K562 (cell line): ENCODE measurements around the gene SLC35A4. TPM values are rescaled to one million over a fixed set of nuclear protein-coding genes. Genes with fewer than 3 reads are reported as not detected.
A peak's percentile ranks its signal among the peaks of the same experiment; 100 is the strongest.

Source experiments
- CBX5 ChIP-seq: IDR thresholded peaks from 2 replicates; pipeline ENCODE4 v1.6.1; 2014; ENCODE audit warnings: low read depth, borderline replicate concordance
- EHMT2 ChIP-seq: fragments of 450-650 bp; IDR thresholded peaks from 2 replicates; pipeline ENCODE4 v1.6.1; 2018; ENCODE audit warnings: antibody characterized with exemption
- PCBP2 ChIP-seq: fragments of 200-400 bp; formaldehyde crosslinking; IDR thresholded peaks from 2 replicates; pipeline ENCODE4 v1.6.1; 2018; ENCODE audit warnings: low read length, low read depth, mild to moderate bottlenecking, moderate library complexity; ENCODE audit not compliant: poor library complexity, severe bottlenecking
- PTRF ChIP-seq: fragments of 450-650 bp; IDR thresholded peaks from 2 replicates; pipeline ENCODE4 v1.6.1; 2016; ENCODE audit warnings: mild to moderate bottlenecking, missing genetic modification characterization, missing compliant biosample characterization
- RBM25 ChIP-seq: fragments of 200-400 bp; formaldehyde crosslinking; IDR thresholded peaks from 2 replicates; pipeline ENCODE4 v1.6.1; 2018; ENCODE audit warnings: low read length, low read depth, moderate library complexity; ENCODE audit not compliant: severe bottlenecking
- RUNX1 ChIP-seq: sonication (generic); IDR thresholded peaks from 2 replicates; pipeline ENCODE4 v1.6.1; 2016; ENCODE audit warnings: antibody characterized with exemption, low read depth
- SLC30A9 ChIP-seq: fragments of 250-450 bp; sonication (Bioruptor Pico); IDR thresholded peaks from 2 replicates; pipeline ENCODE4 v1.8.0; 2022; ENCODE audit warnings: mild to moderate bottlenecking, moderate library complexity
- SRSF7 ChIP-seq: fragments of 200-400 bp; formaldehyde crosslinking; optimal IDR thresholded peaks from 2 replicates; pipeline ENCODE3; 2017; ENCODE audit warnings: mild to moderate bottlenecking, low read depth, low read length
- polyA plus RNA-seq, 8 experiments: library from polyadenylated mRNA; depleted of rRNA in 4 of 8; stranded (reverse) in 5 of 8; unstranded in 3 of 8; fragments of >200 nt; fragmentation: Nextera tagmentation in 2 of 8; fragmentation: Illumina TruSeq in 1 of 8; extraction: Ambion mirVana in 2 of 8; extraction: Trizol in 1 of 8; gene quantifications; 2 replicates each; pipeline versions ENCODE4 v1.2.1 to v1.2.3, GENCODE V29; 2011 to 2014; ENCODE audit warnings: inconsistent platforms in 1 of 8, missing spikeins in 1 of 8
- total RNA-seq, 7 experiments: library from RNA; depleted of rRNA in 6 of 7; stranded (reverse); fragments of >200 nt in 6 of 7; fragmentation: Illumina TruSeq in 2 of 7; extraction: Trizol in 2 of 7; gene quantifications; 2 replicates each; pipeline versions ENCODE4 v1.2.1 to v1.2.3, GENCODE V29; 2011 to 2021; ENCODE audit warnings: low replicate concordance in 1 of 7
- TF ChIP-seq, protein P1 (sequence below), 2 experiments: fragments of 450-650 bp; IDR thresholded peaks; 2 replicates each; pipeline ENCODE4 v1.6.1; 2016; ENCODE audit warnings: mild to moderate bottlenecking in 2 of 2, borderline replicate concordance in 1 of 2, low read depth in 1 of 2, moderate library complexity in 1 of 2
- TF ChIP-seq, protein P2 (sequence below): fragments of 250-450 bp; sonication (Bioruptor Pico); IDR thresholded peaks from 2 replicates; pipeline ENCODE4 v1.8.0; 2022; ENCODE audit warnings: moderate library complexity, mild to moderate bottlenecking, inconsistent platforms
- TF ChIP-seq, protein P3 (sequence below): fragments of 450-650 bp; conservative IDR thresholded peaks from 2 replicates; pipeline ENCODE4 v1.6.1; 2016; ENCODE audit warnings: missing genetic modification characterization, low read depth, mild to moderate bottlenecking, missing compliant biosample characterization, moderate library complexity
- TF ChIP-seq, protein P4 (sequence below), 2 experiments: IDR thresholded peaks; 2 replicates each; pipeline ENCODE4 v1.6.1; 2011; ENCODE audit warnings: borderline replicate concordance in 1 of 2, control low read depth in 1 of 2, low read depth in 1 of 2, low read length in 1 of 2, mild to moderate bottlenecking in 1 of 2, mixed read lengths in 1 of 2, moderate library complexity in 1 of 2; ENCODE audit not compliant: insufficient read depth in 1 of 2, insufficient read length in 1 of 2, poor library complexity in 1 of 2, severe bottlenecking in 1 of 2; ENCODE audit errors: extremely low read depth in 1 of 2
- TF ChIP-seq, protein P5 (sequence below): fragments of 450-650 bp; IDR thresholded peaks from 2 replicates; pipeline ENCODE4 v1.6.1; 2016; ENCODE audit warnings: low read depth, mild to moderate bottlenecking, moderate library complexity

The SLC35A4 gene
- total and polyA plus RNA-seq, 9 of the 15 experiments (the other 6 are each of a cell fraction or from before 2014, with no cell fraction given): 21.8 to 171 (median 42.5) TPM

DNA sequence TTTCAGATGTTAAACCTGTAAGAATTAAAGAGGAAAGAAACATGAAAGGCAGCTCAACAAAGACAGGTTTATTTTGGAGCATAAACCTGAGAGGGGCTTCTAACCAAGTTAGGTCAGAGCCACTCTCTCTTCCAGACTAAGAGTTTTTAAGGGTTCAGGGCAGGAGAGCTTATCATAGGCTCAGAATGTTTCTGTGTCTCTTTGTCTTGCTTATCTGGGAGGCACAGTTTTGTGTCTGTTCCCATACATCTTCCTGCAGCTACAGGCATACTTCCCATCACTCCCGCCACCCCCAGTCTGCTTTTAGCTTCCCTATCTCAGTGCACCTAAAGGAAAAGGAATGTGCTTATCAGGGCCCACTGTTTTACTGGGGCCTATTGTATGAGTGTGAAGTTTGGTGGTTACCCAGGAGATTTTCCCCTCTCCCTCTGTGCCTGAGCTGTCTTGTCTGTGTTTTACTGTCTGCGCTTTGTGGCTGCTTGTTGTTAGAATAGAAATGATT lies 46.4 kb downstream of the SLC35A4 start (continued):
- TF ChIP-seq, protein P1, sequence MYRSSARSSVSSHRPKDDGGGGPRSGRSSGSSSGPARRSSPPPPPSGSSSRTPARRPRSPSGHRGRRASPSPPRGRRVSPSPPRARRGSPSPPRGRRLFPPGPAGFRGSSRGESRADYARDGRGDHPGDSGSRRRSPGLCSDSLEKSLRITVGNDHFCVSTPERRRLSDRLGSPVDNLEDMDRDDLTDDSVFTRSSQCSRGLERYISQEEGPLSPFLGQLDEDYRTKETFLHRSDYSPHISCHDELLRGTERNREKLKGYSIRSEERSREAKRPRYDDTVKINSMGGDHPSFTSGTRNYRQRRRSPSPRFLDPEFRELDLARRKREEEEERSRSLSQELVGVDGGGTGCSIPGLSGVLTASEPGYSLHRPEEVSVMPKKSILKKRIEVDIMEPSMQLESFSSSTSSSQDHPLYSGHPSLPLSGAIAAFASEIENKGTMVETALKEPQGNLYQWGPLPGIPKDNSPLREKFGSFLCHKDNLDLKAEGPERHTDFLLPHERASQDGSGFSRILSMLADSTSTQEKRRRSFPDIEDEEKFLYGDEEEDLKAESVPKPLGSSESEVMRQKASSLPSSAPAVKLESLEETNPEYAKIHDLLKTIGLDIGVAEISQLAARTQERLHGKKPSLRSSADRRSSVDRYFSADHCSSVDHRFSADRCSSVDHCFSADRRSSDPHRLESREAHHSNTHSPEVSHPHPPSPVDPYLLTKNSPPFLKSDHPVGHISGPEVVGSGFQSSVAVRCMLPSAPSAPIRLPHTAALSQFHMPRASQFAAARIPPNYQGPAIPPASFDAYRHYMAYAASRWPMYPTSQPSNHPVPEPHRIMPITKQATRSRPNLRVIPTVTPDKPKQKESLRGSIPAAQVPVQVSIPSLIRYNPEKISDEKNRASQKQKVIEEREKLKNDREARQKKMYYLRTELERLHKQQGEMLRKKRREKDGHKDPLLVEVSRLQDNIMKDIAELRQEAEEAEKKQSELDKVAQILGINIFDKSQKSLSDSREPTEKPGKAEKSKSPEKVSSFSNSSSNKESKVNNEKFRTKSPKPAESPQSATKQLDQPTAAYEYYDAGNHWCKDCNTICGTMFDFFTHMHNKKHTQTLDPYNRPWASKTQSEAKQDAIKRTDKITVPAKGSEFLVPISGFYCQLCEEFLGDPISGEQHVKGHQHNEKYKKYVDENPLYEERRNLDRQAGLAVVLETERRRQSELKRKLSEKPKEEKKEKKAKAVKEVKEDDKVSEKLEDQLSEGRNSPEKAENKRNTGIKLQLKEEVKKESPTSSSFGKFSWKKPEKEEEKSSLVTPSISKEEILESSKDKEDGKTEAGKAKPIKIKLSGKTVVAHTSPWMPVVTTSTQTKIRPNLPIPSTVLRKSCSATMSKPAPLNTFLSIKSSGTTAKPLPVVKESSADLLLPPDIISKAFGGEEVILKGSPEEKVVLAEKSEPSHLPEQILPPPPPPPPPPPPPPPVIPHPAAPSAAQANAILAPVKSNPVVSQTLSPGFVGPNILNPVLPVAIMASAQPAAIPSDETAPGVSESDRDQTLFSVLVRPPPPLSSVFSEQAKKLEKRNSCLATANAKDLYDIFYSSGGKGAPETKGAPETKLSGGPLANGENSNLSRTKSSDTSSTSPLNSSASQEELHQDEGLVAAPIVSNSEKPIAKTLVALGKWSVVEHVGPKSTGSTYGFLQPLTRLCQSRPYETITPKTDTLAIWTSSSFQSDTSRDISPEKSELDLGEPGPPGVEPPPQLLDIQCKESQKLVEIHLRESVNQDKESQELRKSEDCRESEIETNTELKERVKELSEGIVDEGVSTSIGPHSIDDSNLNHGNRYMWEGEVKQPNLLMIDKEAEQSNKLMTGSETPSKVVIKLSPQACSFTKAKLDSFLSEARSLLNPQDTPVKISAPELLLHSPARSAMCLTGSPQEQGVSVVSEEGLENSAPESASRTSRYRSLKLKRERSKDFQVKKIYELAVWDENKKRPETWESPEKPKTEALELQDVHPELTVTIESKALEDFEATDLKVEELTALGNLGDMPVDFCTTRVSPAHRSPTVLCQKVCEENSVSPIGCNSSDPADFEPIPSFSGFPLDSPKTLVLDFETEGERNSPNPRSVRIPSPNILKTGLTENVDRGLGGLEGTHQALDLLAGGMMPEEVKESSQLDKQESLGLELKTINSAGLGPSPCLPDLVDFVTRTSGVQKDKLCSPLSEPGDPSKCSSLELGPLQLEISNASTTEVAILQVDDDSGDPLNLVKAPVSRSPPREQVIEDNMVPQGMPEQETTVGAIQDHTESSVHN (IDR thresholded peaks at IDR 0.05; ENCODE audit: borderline replicate concordance in 1 of 2, low read depth in 1 of 2): no peak
- TF ChIP-seq, protein P2, sequence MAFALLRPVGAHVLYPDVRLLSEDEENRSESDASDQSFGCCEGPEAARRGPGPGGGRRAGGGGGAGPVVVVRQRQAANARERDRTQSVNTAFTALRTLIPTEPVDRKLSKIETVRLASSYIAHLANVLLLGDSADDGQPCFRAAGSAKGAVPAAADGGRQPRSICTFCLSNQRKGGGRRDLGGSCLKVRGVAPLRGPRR (CRISPR knock-in tag): no peak
- TF ChIP-seq, protein P3, sequence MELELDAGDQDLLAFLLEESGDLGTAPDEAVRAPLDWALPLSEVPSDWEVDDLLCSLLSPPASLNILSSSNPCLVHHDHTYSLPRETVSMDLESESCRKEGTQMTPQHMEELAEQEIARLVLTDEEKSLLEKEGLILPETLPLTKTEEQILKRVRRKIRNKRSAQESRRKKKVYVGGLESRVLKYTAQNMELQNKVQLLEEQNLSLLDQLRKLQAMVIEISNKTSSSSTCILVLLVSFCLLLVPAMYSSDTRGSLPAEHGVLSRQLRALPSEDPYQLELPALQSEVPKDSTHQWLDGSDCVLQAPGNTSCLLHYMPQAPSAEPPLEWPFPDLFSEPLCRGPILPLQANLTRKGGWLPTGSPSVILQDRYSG (tag): no peak
- TF ChIP-seq SLC30A9 (CRISPR knock-in tag) (no peak), CBX5 (peak; percentile 79), PCBP2 (no peak), RBM25 (peak; percentile 45), RUNX1 (no peak), SRSF7 (no peak), EHMT2 (peak; percentile 42; the same call in 1 of the 2 replicates), PTRF (tag) (no peak)
- TF ChIP-seq, protein P4, sequence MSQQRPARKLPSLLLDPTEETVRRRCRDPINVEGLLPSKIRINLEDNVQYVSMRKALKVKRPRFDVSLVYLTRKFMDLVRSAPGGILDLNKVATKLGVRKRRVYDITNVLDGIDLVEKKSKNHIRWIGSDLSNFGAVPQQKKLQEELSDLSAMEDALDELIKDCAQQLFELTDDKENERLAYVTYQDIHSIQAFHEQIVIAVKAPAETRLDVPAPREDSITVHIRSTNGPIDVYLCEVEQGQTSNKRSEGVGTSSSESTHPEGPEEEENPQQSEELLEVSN (IDR thresholded peaks at IDR 0.05; ENCODE audit: borderline replicate concordance in 1 of 2, extremely low read depth in 1 of 2, insufficient read depth in 1 of 2, insufficient read length in 1 of 2, low read depth in 1 of 2, low read length in 1 of 2, poor library complexity in 1 of 2, severe bottlenecking in 1 of 2): no peak
- TF ChIP-seq, protein P5, sequence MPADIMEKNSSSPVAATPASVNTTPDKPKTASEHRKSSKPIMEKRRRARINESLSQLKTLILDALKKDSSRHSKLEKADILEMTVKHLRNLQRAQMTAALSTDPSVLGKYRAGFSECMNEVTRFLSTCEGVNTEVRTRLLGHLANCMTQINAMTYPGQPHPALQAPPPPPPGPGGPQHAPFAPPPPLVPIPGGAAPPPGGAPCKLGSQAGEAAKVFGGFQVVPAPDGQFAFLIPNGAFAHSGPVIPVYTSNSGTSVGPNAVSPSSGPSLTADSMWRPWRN: peak; percentile 70; the same call in 1 of the 2 replicates
